Sigmoid colon (tissue), 3 donors: Measurements from ENCODE around the gene LILRA6.

Experiments used
- POLR2A ChIP-seq, 2 donors: fragments of 450-650 bp; IDR thresholded peaks; one replicate each; pipeline ENCODE4 v1.6.1; 2016; ENCODE audit warnings: antibody characterized with exemption in 2 of 2, mild to moderate bottlenecking in 2 of 2, moderate library complexity in 2 of 2
- TF ChIP-seq, protein P1 (sequence below), 4 experiments: fragments of 450-650 bp in 3 of 4; fragments of 200-600 bp in 1 of 4; IDR thresholded peaks; one replicate each; pipeline ENCODE4 v1.5.1; 2016 to 2019; ENCODE audit warnings: antibody characterized with exemption in 4 of 4, mild to moderate bottlenecking in 3 of 4, moderate library complexity in 2 of 4

DNA sequence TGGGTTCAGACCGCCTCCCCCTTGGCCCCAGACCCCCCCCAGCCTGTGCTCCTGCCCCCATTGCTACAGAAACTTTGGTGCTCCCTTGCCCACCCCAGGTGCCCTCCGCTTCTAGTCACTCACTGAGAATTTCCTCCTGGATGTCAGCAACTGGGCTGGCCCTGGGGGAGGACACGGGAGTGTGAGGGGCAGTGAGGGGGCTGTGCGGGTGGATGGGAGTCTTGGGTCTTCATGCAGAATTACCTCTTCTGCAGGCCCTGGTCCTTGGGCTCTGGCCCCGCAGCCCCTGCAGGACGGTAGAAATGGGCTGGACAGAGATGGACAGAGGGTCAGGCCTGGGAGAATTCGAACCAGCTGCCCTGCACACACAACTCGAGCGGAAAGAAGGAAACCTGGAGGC is 9.7 kb upstream of the LILRA6 start:
- TF ChIP-seq, protein P1, sequence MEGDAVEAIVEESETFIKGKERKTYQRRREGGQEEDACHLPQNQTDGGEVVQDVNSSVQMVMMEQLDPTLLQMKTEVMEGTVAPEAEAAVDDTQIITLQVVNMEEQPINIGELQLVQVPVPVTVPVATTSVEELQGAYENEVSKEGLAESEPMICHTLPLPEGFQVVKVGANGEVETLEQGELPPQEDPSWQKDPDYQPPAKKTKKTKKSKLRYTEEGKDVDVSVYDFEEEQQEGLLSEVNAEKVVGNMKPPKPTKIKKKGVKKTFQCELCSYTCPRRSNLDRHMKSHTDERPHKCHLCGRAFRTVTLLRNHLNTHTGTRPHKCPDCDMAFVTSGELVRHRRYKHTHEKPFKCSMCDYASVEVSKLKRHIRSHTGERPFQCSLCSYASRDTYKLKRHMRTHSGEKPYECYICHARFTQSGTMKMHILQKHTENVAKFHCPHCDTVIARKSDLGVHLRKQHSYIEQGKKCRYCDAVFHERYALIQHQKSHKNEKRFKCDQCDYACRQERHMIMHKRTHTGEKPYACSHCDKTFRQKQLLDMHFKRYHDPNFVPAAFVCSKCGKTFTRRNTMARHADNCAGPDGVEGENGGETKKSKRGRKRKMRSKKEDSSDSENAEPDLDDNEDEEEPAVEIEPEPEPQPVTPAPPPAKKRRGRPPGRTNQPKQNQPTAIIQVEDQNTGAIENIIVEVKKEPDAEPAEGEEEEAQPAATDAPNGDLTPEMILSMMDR (IDR thresholded peaks at IDR 0.05), result no peak
- no peak for TF ChIP-seq POLR2A (IDR thresholded peaks at IDR 0.05)
